ENCODE data around the gene EIF4E2. TPM values are rescaled to one million over a fixed set of nuclear protein-coding genes. Genes with fewer than 3 reads are reported as not detected.

The EIF4E2 gene
- total and polyA plus RNA-seq, 2 donors (not counting 3 experiments of a cell fraction or from before 2014, with no cell fraction given) = 50.0 to 96.5 TPM

- Histone ChIP-seq H4K20me1 (replicated peaks; ENCODE audit: control insufficient read depth, extremely low read depth, insufficient read depth, low read length) (no peaks in the 10 kb centered on the region), H3K4me1 (ENCODE audit: control insufficient read depth, extremely low read depth, insufficient read depth, low read length) (no peaks in the 10 kb centered on the region), H3K4me3 (replicated peaks in 1 of 3; ENCODE audit: insufficient read depth in 1 of 3, low read depth in 1 of 3, low read length in 3 of 3) (no peak overlapping the region), H3K27me3 (ENCODE audit: control insufficient read depth in 2 of 2, insufficient read depth in 2 of 2, low read length in 2 of 2) (peaks cover 21 to 31% of the 10 kb centered on the region in 2 experiments), H3K9ac (replicated peaks; ENCODE audit: extremely low read depth, insufficient read depth, low read length) (no peak overlapping the region), H2AFZ (ENCODE audit: low read depth, low read length) (no peak overlapping the region), H3K79me2 (ENCODE audit: control insufficient read depth, insufficient read depth, low read length) (no peaks in the 10 kb centered on the region), H3K9me3 (replicated peaks; ENCODE audit: control insufficient read depth, insufficient read depth, low read length) (no peaks in the 10 kb centered on the region), H3K36me3 (ENCODE audit: control insufficient read depth in 2 of 2, extremely low read depth in 1 of 2, insufficient read depth in 2 of 2, low read length in 2 of 2) (no peaks in the 10 kb centered on the region), H3K27ac (ENCODE audit: insufficient read depth, low read depth, low read length) (no peak overlapping the region), H3K4me2 (ENCODE audit: insufficient read depth, low read length) (no peak overlapping the region), H3K9me1 (replicated peaks; ENCODE audit: control insufficient read depth, extremely low read depth, insufficient read depth, low read length) (no peaks in the 10 kb centered on the region)
- ChIA-PET POLR2A (no interaction called here), CTCF (interaction anchor here (1.3 to 4.6 kb wide), 4 partner anchors 70 to 620 kb away, joined by 3 to 44 read pairs (median 9); no protein-coding TSS in a partner anchor)
- no TSS peak for BruUV-seq (replicated peaks)
- TF ChIP-seq CTCF (IDR thresholded peaks at IDR 0.05; ENCODE audit: extremely low read depth in 1 of 2, insufficient read depth in 1 of 2, low read depth in 1 of 2, low read length in 2 of 2) (no peak), POLR2AphosphoS5 (IDR thresholded peaks at IDR 0.05; ENCODE audit: insufficient read depth, low read depth, low read length) (no peak), GATA2 (IDR thresholded peaks at IDR 0.05; ENCODE audit: insufficient read depth, insufficient read length, low read depth, low read length) (no peak), JUN (IDR thresholded peaks at IDR 0.05; ENCODE audit: borderline replicate concordance, insufficient read depth, insufficient read length, low read depth) (no peak), MAX (IDR thresholded peaks at IDR 0.05; ENCODE audit: insufficient read depth, insufficient read length) (no peak), EZH2 (IDR thresholded peaks at IDR 0.05; ENCODE audit: borderline replicate concordance, low read depth, low read length, severe bottlenecking) (no peak)
- no peak for FAIRE-seq
- dilution Hi-C loops (cut with MboI; ENCODE audit: extremely low pct_ligation_motif_present, low sequenced_read_pairs) = no loop called here
- intact Hi-C loops (cut with micrococcal nuclease) = loop anchor here (5.0 kb wide), 1 partner anchor 614 kb away; no protein-coding TSS in a partner anchor
- DNase-seq (ENCODE audit: low read depth, low spot score) = no peak
These were observed 29.4 kb upstream of the EIF4E2 start for GRCh38 chr2:232521098-232521497.

All from endothelial cell of umbilical vein (primary cell).